Kidney (tissue), 14 donors: ENCODE measurements around the gene ZNF664. TPM values are rescaled to one million over a fixed set of nuclear protein-coding genes. Genes with fewer than 3 reads are reported as not detected.

ENCODE experiments used
- DNase-seq, 5 donors: peaks; one replicate each; pipeline ENCODE4 v3.0.0-alpha.2; 2013 to 2020
- FAIRE-seq: peaks from 2 replicates; lab custom pipeline; 2012; peaks lifted over from hg19 to GRCh38; lab: Jason Lieb, UNC
- H3K27ac ChIP-seq, 2 donors: one replicate each; pipeline ENCODE4 v1.7.0; 2013; ENCODE audit warnings: low read depth in 2 of 2, low read length in 2 of 2, inconsistent platforms in 1 of 2
- H3K27me3 ChIP-seq: one replicate; pipeline ENCODE4 v1.7.1; 2013; ENCODE audit warnings: low read length, inconsistent platforms; ENCODE audit not compliant: control insufficient read depth, insufficient read depth
- H3K36me3 ChIP-seq, 3 donors: one replicate each; pipeline versions ENCODE4 v1.7.0 to v1.7.1; 2013; ENCODE audit warnings: low read length in 3 of 3, control low read depth in 1 of 3, inconsistent platforms in 1 of 3; ENCODE audit not compliant: insufficient read depth in 3 of 3, control insufficient read depth in 2 of 3
- H3K4me1 ChIP-seq, 3 donors: one replicate each; pipeline versions ENCODE4 v1.7.0 to v1.7.1; 2013; ENCODE audit warnings: low read length in 3 of 3, inconsistent platforms in 1 of 3, low read depth in 1 of 3; ENCODE audit not compliant: control insufficient read depth in 2 of 3, insufficient read depth in 2 of 3
- H3K4me3 ChIP-seq, 3 donors: one replicate each; pipeline versions ENCODE4 v1.7.0 to v1.8.1; 2013; ENCODE audit warnings: low read length in 3 of 3, control low read depth in 1 of 3, inconsistent platforms in 1 of 3
- H3K9ac ChIP-seq, 3 donors: one replicate each; pipeline versions ENCODE4 v1.7.0 to v1.7.1; 2013; ENCODE audit warnings: low read length in 3 of 3, control low read depth in 1 of 3, inconsistent platforms in 1 of 3
- H3K9me3 ChIP-seq, 3 donors: one replicate each; pipeline versions ENCODE4 v1.7.0 to v1.7.1; 2013; ENCODE audit warnings: low read length in 3 of 3, control low read depth in 1 of 3, inconsistent platforms in 1 of 3; ENCODE audit not compliant: control insufficient read depth in 2 of 3, insufficient read depth in 1 of 3
- intact Hi-C: fragments of 100-400 bp; cut with DNase I; formaldehyde crosslinking; loops from one replicate; pipeline ENCODE4 v1.11.1; 2022
- polyA plus RNA-seq: library from polyadenylated mRNA; stranded (reverse); fragments of 350-450 nt; fragmentation: Illumina TruSeq; extraction: RNeasy Lipid Tissue Mini Kit (QIAGEN cat#74804); gene quantifications from one replicate; pipeline ENCODE4 v1.2.3, GENCODE V29; 2014; ENCODE audit warnings: low read depth, low replicate concordance; ENCODE audit not compliant: insufficient read depth
- total RNA-seq: library from RNA; stranded (reverse); fragmentation: NEBNext Ultra II Directional; extraction: Animal tissue kit (Norgen Biotek cat#: 25700); gene quantifications from one replicate; pipeline ENCODE4 v1.2.1, GENCODE V29; 2021
- TF ChIP-seq, protein P1 (sequence below): IDR thresholded peaks from 3 replicates; pipeline ENCODE4 v1.5.1; 2012; ENCODE audit warnings: mild to moderate bottlenecking, moderate library complexity, borderline replicate concordance; ENCODE audit not compliant: insufficient read depth; ENCODE audit errors: extremely low read depth
- donor health status: control.
- donor health status: control.
- donor health status: control.
- donor health status: control.
- donor health status: control.
- donor health status: DM: yes; HTN: yes; CAD: no.
- donor health status: Normal renal cell carcinoma (clear cell type).

ZNF664 gene
- total and polyA plus RNA-seq, 2 donors from 2014 or later, result 44.9 to 104 TPM

DNA sequence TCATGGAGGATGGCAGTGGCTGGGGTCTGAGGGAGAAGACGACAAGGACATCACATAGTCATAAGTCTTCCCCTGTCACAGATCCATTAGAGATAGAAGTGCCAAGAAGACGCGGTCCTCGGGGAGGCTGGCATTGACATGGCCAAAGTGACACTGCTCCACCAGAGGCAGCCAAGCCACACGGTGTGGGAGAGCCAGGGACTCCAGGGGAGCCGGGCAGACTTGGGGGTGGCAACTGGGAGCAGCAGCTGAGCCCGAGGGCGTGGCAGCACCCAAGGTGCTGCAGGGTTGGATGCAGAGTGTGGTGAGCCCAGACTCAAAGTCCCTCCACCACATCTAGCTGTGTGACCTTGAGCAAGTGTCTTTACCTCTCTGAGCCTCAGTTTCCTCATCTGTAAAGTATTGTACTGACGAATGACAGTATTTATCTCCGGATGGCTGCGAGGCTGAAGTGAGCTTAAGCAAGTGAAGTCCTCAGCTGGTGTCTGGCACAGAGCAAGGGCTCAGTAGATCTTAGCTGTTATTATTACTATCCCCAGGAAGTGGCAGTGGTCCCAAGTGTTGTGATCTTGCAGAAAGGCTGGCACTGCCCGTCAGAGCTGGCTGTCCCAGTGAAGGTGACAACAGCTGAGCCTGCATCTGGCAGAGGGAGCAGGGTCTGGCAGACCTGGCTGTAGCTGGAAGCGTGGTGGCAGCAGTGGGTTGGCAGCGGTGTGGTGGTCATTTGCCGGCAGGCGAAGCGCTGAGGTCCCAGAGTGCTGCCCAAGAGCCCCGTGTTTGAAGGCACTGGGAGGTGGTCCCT, 54.9 kb downstream of the ZNF664 start:
- Histone ChIP-seq H3K9me3 (no peaks in the 10 kb centered on the region), H3K36me3 (no peaks in the 10 kb centered on the region), H3K27me3 (no peaks in the 10 kb centered on the region), H3K9ac (no peak overlapping the region), H3K4me1 (no peaks in the 10 kb centered on the region), H3K27ac (no peak overlapping the region), H3K4me3 (no peak overlapping the region)
- FAIRE-seq, result no peak
- TF ChIP-seq, protein P1, sequence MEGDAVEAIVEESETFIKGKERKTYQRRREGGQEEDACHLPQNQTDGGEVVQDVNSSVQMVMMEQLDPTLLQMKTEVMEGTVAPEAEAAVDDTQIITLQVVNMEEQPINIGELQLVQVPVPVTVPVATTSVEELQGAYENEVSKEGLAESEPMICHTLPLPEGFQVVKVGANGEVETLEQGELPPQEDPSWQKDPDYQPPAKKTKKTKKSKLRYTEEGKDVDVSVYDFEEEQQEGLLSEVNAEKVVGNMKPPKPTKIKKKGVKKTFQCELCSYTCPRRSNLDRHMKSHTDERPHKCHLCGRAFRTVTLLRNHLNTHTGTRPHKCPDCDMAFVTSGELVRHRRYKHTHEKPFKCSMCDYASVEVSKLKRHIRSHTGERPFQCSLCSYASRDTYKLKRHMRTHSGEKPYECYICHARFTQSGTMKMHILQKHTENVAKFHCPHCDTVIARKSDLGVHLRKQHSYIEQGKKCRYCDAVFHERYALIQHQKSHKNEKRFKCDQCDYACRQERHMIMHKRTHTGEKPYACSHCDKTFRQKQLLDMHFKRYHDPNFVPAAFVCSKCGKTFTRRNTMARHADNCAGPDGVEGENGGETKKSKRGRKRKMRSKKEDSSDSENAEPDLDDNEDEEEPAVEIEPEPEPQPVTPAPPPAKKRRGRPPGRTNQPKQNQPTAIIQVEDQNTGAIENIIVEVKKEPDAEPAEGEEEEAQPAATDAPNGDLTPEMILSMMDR, result no peak
- intact Hi-C loops, result no loop called here
- no peak for DNase-seq

DNA sequence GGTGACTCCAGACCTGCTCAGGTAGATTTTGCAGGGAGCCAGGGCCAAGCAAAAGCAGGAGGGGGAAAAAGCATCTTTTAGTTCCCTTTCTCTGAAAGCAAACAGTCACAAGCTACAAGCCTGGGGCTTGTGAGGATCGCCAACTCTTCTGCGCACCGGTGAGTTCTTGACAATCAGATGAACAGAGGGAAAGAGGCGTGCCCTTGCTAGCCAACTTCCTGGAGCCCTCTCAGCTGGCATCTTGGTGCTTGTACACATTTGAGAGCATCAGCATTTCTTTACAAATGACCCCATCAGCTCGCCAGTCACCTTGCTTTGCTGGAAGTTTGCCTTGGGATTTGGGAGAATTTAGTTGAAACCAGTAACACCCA, 55.5 kb downstream of the ZNF664 start:
- H3K36me3 ChIP-seq, result no peaks in the 10 kb centered on the region
- FAIRE-seq (no peak), DNase-seq (no peak)
- TF ChIP-seq, protein P1, result no peak
- H3K27me3 ChIP-seq, result no peaks in the 10 kb centered on the region
- no peak overlapping the region for H3K4me3 ChIP-seq
- no peaks in the 10 kb centered on the region for H3K9me3 ChIP-seq
- no peak overlapping the region for H3K9ac ChIP-seq
- no peaks in the 10 kb centered on the region for H3K4me1 ChIP-seq
- no peak overlapping the region for H3K27ac ChIP-seq
- intact Hi-C loops, result no loop called here

DNA sequence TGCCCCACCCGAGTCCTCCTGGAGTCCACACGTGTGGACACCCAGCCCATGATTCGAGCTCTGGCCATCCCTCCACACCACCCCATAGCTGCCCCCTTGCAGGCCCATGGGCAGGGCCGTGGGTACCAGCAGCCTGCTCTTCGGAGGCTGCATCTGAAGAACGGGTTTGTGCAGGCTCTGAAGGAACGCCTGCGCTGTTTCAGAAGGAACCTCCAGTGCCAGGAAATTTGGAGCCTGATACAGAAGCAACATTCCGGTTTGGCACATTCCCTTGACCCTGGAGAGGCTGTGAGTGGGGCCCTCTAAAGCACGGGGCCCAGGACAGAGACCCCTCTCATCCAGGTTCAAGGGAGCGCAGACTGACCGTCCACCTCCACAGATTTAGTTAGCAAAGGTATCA, 57.0 kb downstream of the ZNF664 start:
- Histone ChIP-seq H3K9me3 (no peaks in the 10 kb centered on the region), H3K9ac (no peak overlapping the region), H3K27me3 (no peaks in the 10 kb centered on the region), H3K27ac (no peak overlapping the region), H3K36me3 (no peaks in the 10 kb centered on the region), H3K4me3 (no peak overlapping the region), H3K4me1 (no peaks in the 10 kb centered on the region)
- DNase-seq (no peak), FAIRE-seq (no peak)
- intact Hi-C loops, result no loop called here
- TF ChIP-seq, protein P1, result no peak
